AG09309 (cell line): ENCODE measurements around the gene AHR.
A peak's percentile ranks its signal among the peaks of the same experiment; 100 is the strongest.

Experiments
- DNase-seq: peaks from one replicate; pipeline ENCODE4 v3.0.0-alpha.2; 2010; ENCODE audit warnings: low read depth
- H3K4me3 ChIP-seq: 2 replicates; pipeline ENCODE4 v1.5.1; 2011; ENCODE audit warnings: mild to moderate bottlenecking, low read depth, low read length, moderate library complexity; ENCODE audit not compliant: control insufficient read depth
- CTCF ChIP-seq: IDR thresholded peaks from 2 replicates; pipeline ENCODE4 v1.5.1; 2011; ENCODE audit warnings: mild to moderate bottlenecking, low read depth, low read length, inconsistent platforms; ENCODE audit not compliant: insufficient read depth, control insufficient read depth; ENCODE audit errors: missing control alignments

AHR gene

GRCh38 chr7:17298102-17298839, at the start of gene AHR:
TSS of gene AHR (plus strand) at chr7:17298652. CDS start at chr7:17299265, 613 bp downstream.
- TF ChIP-seq CTCF, result no peak
- peak within 1 kb of the TSS; percentile 94 for H3K4me3 ChIP-seq
- DNase-seq, result peak; percentile 77

- H3K4me3 ChIP-seq, result no peak overlapping the region
- no peak for DNase-seq
- no peak for TF ChIP-seq CTCF
These were observed 44.6 kb upstream of the AHR start for GRCh38 chr7:17253885-17254284.

GRCh38 chr7:17255926-17256325, 42.5 kb upstream of the AHR start:
- no peak for TF ChIP-seq CTCF
- no peak for DNase-seq
- H3K4me3 ChIP-seq, result no peak overlapping the region

- DNase-seq, result no peak
- H3K4me3 ChIP-seq, result no peak overlapping the region
- no peak for TF ChIP-seq CTCF
These were observed 42.1 kb upstream of the AHR start for GRCh38 chr7:17256375-17256774.

- TF ChIP-seq CTCF, result no peak
- no peak for DNase-seq
- H3K4me3 ChIP-seq, result no peak overlapping the region
These were observed 31.9 kb upstream of the AHR start for GRCh38 chr7:17266565-17266964.

- TF ChIP-seq CTCF, result no peak
- no peak overlapping the region for H3K4me3 ChIP-seq
- no peak for DNase-seq
These were observed 28.9 kb upstream of the AHR start for GRCh38 chr7:17269341-17270221.
